NCI-H2196 (cell line): ENCODE measurements around the gene MRGPRX4.

Experiments
- DNase-seq: peaks from one replicate; lab custom pipeline; 2025; ENCODE audit not compliant: unreplicated experiment; lab: John Stamatoyannopoulos, UW

MRGPRX4 gene

DNA sequence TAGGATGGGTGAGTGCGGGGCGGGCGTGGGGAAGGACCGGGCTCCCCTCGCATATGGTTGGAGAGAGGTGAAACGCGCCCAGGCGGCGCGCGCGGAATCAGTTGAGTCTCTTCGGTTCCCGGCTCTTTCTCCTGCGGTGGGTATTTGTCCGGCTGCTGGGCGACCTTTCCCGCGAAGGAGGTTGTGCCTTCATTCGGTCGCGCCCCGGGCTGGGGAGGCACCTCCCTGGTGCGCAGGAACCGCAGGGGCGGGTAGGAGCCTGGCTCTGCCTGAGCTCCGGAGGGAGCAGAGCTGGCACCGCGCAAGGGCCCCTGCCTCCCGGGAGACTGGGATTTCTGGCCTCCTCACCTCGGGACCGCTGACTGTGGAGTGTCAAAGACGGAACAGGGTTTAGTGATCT lies 36.4 kb downstream of the MRGPRX4 start:
- DNase-seq, result no peak

- no peak for DNase-seq
Measured at GRCh38 chr11:18221274-18221876, 48.7 kb downstream of the MRGPRX4 start.

GRCh38 chr11:18222814-18223421 lies 50.3 kb downstream of the MRGPRX4 start:
- DNase-seq, result no peak
